CD4-positive, alpha-beta memory T cell (primary cell): ENCODE measurements around the gene MVB12A. TPM values are rescaled to one million over a fixed set of nuclear protein-coding genes. Genes with fewer than 3 reads are reported as not detected.

Source experiments
- CTCF ChIA-PET: fragments of 350-600 bp; sonication (Branson Sonifier 250); formaldehyde crosslinking; loops from one replicate; lab custom pipeline; 2021; ENCODE audit warnings: inconsistent platforms; ENCODE audit not compliant: partially characterized antibody; lab: Charles Lee
- POLR2A ChIA-PET: fragments of 350-600 bp; sonication (Branson Sonifier 250); formaldehyde crosslinking; loops from one replicate; lab custom pipeline; 2021; ENCODE audit not compliant: partially characterized antibody; lab: Charles Lee
- DNase-seq, 5 donors: peaks; one replicate each; pipeline versions ENCODE4 v3.0.0 to v3.0.0-alpha.2; 2020 to 2022; ENCODE audit warnings: mixed read lengths in 1 of 5
- H3K27ac ChIP-seq: one replicate; pipeline ENCODE4 v1.7.0; 2013; ENCODE audit warnings: low read depth, low read length
- H3K27me3 ChIP-seq: 2 replicates; pipeline ENCODE4 v1.7.0; 2013; ENCODE audit warnings: mild to moderate bottlenecking, low read length, moderate library complexity; ENCODE audit not compliant: insufficient read depth
- H3K36me3 ChIP-seq: 2 replicates; pipeline ENCODE4 v1.7.0; 2013; ENCODE audit warnings: mild to moderate bottlenecking, low read length, moderate library complexity; ENCODE audit not compliant: insufficient read depth
- H3K4me1 ChIP-seq: 2 replicates; pipeline ENCODE4 v1.7.0; 2013; ENCODE audit warnings: mild to moderate bottlenecking, low read length, moderate library complexity; ENCODE audit not compliant: insufficient read depth
- H3K4me3 ChIP-seq, 2 donors: one replicate each; pipeline ENCODE4 v1.7.0; 2013; ENCODE audit warnings: low read length in 2 of 2, mild to moderate bottlenecking in 1 of 2
- H3K9me3 ChIP-seq, 2 donors: one replicate each; pipeline ENCODE4 v1.7.0; 2013; ENCODE audit warnings: low read length in 2 of 2, control low read depth in 1 of 2; ENCODE audit not compliant: control insufficient read depth in 1 of 2
- H3K27ac Mint-ChIP-seq, 7 donors: one replicate each; pipeline ENCODE4 v1.8.0; 2020 to 2021; ENCODE audit warnings: mixed read lengths in 7 of 7, mild to moderate bottlenecking in 6 of 7, inconsistent platforms in 3 of 7, moderate library complexity in 3 of 7
- H3K27me3 Mint-ChIP-seq, 2 donors: one replicate each; pipeline ENCODE4 v1.8.0; 2020 to 2021; ENCODE audit warnings: mixed read lengths in 2 of 2
- H3K36me3 Mint-ChIP-seq, 2 donors: one replicate each; pipeline ENCODE4 v1.8.0; 2020 to 2021; ENCODE audit warnings: mixed read lengths in 2 of 2, inconsistent platforms in 1 of 2, mild to moderate bottlenecking in 1 of 2
- H3K4me1 Mint-ChIP-seq, 4 donors: one replicate each; pipeline ENCODE4 v1.8.0; 2020 to 2021; ENCODE audit warnings: mixed read lengths in 4 of 4, mild to moderate bottlenecking in 1 of 4
- H3K4me3 Mint-ChIP-seq, 8 donors: one replicate each; pipeline ENCODE4 v1.8.0; 2020 to 2021; ENCODE audit warnings: mixed read lengths in 8 of 8, mild to moderate bottlenecking in 7 of 8, moderate library complexity in 6 of 8, inconsistent platforms in 3 of 8
- H3K9me3 Mint-ChIP-seq, 8 donors: one replicate each; pipeline ENCODE4 v1.8.0; 2020 to 2021; ENCODE audit warnings: mixed read lengths in 8 of 8, mild to moderate bottlenecking in 5 of 8, inconsistent platforms in 3 of 8, moderate library complexity in 1 of 8
- intact Hi-C: fragments of 100-400 bp; cut with micrococcal nuclease; formaldehyde crosslinking; loops from one replicate; pipeline ENCODE4 v1.15.1; 2023
- polyA plus RNA-seq, 2 donors: library from polyadenylated mRNA; unstranded; fragments of 300-500 nt; fragmentation: Illumina TruSeq; gene quantifications; one replicate each; pipeline ENCODE4 v1.2.3, GENCODE V29; 2021
- total RNA-seq, 2 experiments: library from RNA; stranded (reverse); gene quantifications; one replicate each; pipeline ENCODE4 v1.2.3, GENCODE V29; 2021

MVB12A gene
- total and polyA plus RNA-seq, 4 experiments from 2014 or later, result 29.5 to 38.0 (median 34.0) TPM

DNA sequence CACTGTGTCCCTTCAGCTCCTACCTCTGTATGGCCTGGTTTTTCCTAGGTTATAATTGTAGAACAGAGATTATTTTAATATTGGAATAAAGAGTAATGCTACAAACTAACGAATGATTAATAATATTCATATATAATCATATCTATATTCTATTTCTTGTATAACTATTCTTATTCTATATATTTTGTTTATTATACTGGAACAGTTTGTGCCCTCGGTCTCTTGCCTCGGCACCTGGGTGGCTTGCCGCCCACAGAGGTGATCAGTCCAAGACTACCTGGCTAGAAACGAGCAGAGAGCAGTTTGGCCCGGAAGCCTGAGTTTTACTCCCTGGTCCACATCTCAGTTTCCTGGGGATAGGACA lies 46.6 kb downstream of the MVB12A start:
- Mint-ChIP-seq H3K27ac (peak overlapping the region in 3 of 7 donors; percentile 8 to 51 (median 50)), H3K4me1 (peaks cover 6 to 34% (median 20%) of the 10 kb centered on the region in 4 donors), H3K36me3 (peaks cover 0 to 3% of the 10 kb centered on the region in 2 donors), H3K27me3 (no peaks in the 10 kb centered on the region), H3K9me3 (no peaks in the 10 kb centered on the region), H3K4me3 (no peak overlapping the region)
- DNase-seq, result no peak
- ChIA-PET POLR2A (interaction anchor here (0.7 to 1.2 kb wide), 2 partner anchors 76 to 77 kb away, joined by 3 read pairs; no protein-coding TSS in a partner anchor), CTCF (interaction anchor here (0.8 to 5.3 kb wide), 10 partner anchors 18 to 393 kb away, joined by 3 to 50 read pairs (median 6); partner anchors contain the start of genes CCDC194, DDA1, RPL18A and TMEM221)
- Histone ChIP-seq H3K9me3 (no peaks in the 10 kb centered on the region), H3K4me1 (peaks cover 12% of the 10 kb centered on the region), H3K27me3 (no peaks in the 10 kb centered on the region), H3K4me3 (no peak overlapping the region), H3K36me3 (no peaks in the 10 kb centered on the region), H3K27ac (no peak overlapping the region)
- intact Hi-C loops, result loop anchor here (1.0 to 10.0 kb wide), 2 partner anchors 71 to 388 kb away; partner anchors contain the start of gene RPL18A

DNA sequence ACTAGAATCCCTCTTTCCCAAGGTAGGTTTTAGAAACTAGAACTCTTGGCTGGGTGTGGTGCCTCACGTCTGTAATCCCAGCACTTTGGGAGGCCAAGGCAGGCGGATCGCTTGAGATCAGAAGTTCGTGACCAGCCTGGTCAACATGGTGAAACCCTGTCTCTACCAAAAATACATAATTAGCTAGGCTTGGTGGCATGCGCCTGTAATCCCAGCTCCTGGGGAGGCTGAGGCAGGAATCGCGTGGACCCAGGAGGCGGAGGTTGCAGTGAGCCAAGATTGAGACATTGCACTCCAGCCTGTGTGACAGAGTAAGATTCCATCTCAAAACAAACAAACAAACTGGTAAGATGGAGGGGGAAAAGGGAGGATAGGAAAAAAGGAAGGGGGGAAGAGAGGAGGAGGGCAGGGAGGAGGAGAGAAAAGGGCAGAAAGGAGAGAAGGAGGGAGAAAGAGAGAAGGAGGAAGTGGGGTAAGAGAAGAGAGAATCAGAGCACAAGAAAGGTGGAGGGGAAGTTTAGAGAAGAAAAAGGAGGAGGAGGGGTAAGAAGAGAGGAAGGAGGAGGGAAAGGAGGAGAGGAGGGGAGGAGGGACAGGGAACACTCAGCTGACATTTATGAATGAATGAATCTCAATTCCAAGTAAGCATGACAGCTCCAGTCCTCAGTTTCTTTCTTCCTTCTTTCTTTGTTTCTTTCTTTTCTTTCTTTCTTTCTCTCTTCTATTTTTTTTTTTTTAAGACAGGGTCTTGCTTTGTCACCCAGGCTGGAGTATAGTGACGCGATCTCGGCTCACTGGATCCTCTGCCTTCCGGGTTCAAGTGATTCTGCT lies 47.8 kb downstream of the MVB12A start:
- Histone ChIP-seq H3K36me3 (no peaks in the 10 kb centered on the region), H3K27me3 (no peaks in the 10 kb centered on the region), H3K27ac (no peak overlapping the region), H3K4me1 (peaks cover 15% of the 10 kb centered on the region), H3K9me3 (no peaks in the 10 kb centered on the region), H3K4me3 (no peak overlapping the region)
- intact Hi-C loops, result loop anchor here (2.0 to 10.0 kb wide), 2 partner anchors 175 to 387 kb away; partner anchors contain the start of gene RPL18A
- no peaks in the 10 kb centered on the region for H3K9me3 Mint-ChIP-seq
- POLR2A ChIA-PET, result interaction anchor here (1.6 kb wide), 1 partner anchor 48 kb away, joined by 11 read pairs; the partner anchor contains the start of gene MVB12A
- H3K27me3 Mint-ChIP-seq, result no peaks in the 10 kb centered on the region
- peaks cover 0 to 3% of the 10 kb centered on the region in 2 donors for H3K36me3 Mint-ChIP-seq
- H3K4me1 Mint-ChIP-seq, result peaks cover 8 to 42% (median 22%) of the 10 kb centered on the region in 4 donors
- CTCF ChIA-PET, result interaction anchor here (0.9 to 5.3 kb wide), 8 partner anchors 13 to 89 kb away, joined by 3 to 50 read pairs (median 6); partner anchors contain the start of genes CCDC194 and TMEM221
- DNase-seq, result no peak
- H3K27ac Mint-ChIP-seq, result peak overlapping the region in 5 of 7 donors; percentile 19 to 71 (median 29)
- H3K4me3 Mint-ChIP-seq, result no peak overlapping the region

DNA sequence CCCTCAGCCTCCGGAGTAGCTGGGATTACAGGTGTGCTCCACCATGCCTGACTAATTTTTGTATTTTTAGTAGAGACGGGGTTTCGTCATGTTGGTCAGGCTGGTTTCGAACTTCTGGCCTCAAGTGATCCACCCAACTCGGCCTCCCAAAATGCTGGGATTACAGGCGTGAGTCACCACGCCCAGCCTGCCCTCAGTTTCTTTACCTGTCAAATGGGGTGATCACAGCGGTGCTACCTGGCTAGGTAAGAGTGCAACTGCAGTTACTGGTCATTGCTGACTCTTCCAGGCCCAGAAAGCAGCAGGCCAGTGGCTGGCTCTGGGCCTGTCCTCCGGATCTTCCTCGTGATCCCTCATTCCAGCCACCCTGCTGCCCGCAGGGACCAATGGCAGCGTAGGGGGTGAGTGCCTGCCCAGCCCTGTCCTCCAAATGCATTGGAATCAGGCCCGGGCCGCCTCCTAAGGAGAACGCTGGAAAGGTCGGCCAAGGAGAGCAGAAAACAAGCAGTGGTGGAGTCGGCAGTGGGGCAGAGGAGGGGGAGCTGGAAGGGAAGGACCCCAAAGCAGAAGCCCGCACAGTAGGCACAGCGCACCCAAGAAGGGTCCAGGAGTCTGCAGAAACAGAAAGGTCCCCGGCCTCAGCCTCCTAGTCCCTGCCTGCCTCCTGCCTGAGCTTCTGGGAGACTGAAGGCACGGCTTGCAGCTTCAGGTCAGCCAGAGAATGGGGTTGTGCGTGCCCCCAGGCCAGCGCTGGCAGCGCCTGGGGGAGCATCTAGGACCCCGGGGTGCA lies 48.6 kb downstream of the MVB12A start:
- H3K36me3 Mint-ChIP-seq, result peaks cover 0 to 3% of the 10 kb centered on the region in 2 donors
- no peaks in the 10 kb centered on the region for H3K9me3 Mint-ChIP-seq
- H3K9me3 ChIP-seq, result no peaks in the 10 kb centered on the region
- ChIA-PET POLR2A (interaction anchor here (1.0 to 1.6 kb wide), 2 partner anchors 49 to 133 kb away, joined by 3 to 11 read pairs; partner anchors contain the start of gene MVB12A), CTCF (interaction anchor here (0.9 to 5.3 kb wide), 8 partner anchors 14 to 208 kb away, joined by 3 to 50 read pairs (median 4); partner anchors contain the start of gene CCDC194)
- H3K27me3 ChIP-seq, result no peaks in the 10 kb centered on the region
- H3K4me3 ChIP-seq, result no peak overlapping the region
- H3K27ac Mint-ChIP-seq, result peak overlapping the region; percentile 25 to 97 (median 96)
- peaks cover 9 to 42% (median 22%) of the 10 kb centered on the region in 4 donors for H3K4me1 Mint-ChIP-seq
- DNase-seq, result no peak
- intact Hi-C loops, result loop anchor here (1.0 to 10.0 kb wide), 4 partner anchors 77 to 386 kb away; partner anchors contain the start of genes COLGALT1 and RPL18A
- H3K27me3 Mint-ChIP-seq, result no peaks in the 10 kb centered on the region
- no peaks in the 10 kb centered on the region for H3K36me3 ChIP-seq
- H3K4me1 ChIP-seq, result peaks cover 15% of the 10 kb centered on the region
- H3K27ac ChIP-seq, result no peak overlapping the region
- peak overlapping the region; percentile 95 to 100 (median 96) for H3K4me3 Mint-ChIP-seq

DNA sequence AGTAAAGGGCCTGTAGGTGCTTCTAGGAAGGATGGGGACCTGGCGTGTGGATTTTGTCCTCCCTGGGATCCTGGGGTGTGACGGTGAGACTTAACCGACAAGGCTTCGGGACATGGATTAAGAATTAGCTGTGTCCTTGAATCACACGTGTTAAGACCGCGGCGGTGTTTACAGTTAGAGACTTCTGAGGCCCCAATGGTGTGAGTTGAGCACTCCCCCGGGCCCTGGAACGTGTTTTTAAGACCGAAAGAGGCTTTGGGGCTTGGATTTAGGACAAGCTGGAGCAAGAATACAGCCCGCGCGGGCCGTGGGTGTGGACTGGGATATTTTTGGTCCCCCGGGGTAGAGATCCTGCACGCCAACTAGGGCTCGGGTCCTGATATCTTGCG lies 49.2 kb downstream of the MVB12A start:
- no peaks in the 10 kb centered on the region for H3K9me3 Mint-ChIP-seq
- no peaks in the 10 kb centered on the region for H3K27me3 Mint-ChIP-seq
- DNase-seq, result no peak
- peak overlapping the region; percentile 82 to 99 (median 96) for H3K27ac Mint-ChIP-seq
- Histone ChIP-seq H3K4me1 (peaks cover 15% of the 10 kb centered on the region), H3K9me3 (no peaks in the 10 kb centered on the region), H3K27ac (peak overlapping the region; percentile 65), H3K27me3 (no peaks in the 10 kb centered on the region), H3K36me3 (no peaks in the 10 kb centered on the region), H3K4me3 (peak overlapping the region; percentile 1 to 93)
- ChIA-PET CTCF (interaction anchor here (0.7 to 5.3 kb wide), 6 partner anchors 20 to 209 kb away, joined by 3 to 50 read pairs (median 3); partner anchors contain the start of genes CCDC194 and TMEM221), POLR2A (interaction anchor here (1.0 to 1.6 kb wide), 2 partner anchors 49 to 134 kb away, joined by 3 to 11 read pairs; partner anchors contain the start of gene MVB12A)
- intact Hi-C loops, result loop anchor here (1.0 to 10.0 kb wide), 4 partner anchors 78 to 386 kb away; partner anchors contain the start of genes COLGALT1 and RPL18A
- H3K36me3 Mint-ChIP-seq, result peaks cover 0 to 3% of the 10 kb centered on the region in 2 donors
- peaks cover 9 to 42% (median 22%) of the 10 kb centered on the region in 4 donors for H3K4me1 Mint-ChIP-seq
- H3K4me3 Mint-ChIP-seq, result peak overlapping the region; percentile 95 to 100 (median 96)

DNA sequence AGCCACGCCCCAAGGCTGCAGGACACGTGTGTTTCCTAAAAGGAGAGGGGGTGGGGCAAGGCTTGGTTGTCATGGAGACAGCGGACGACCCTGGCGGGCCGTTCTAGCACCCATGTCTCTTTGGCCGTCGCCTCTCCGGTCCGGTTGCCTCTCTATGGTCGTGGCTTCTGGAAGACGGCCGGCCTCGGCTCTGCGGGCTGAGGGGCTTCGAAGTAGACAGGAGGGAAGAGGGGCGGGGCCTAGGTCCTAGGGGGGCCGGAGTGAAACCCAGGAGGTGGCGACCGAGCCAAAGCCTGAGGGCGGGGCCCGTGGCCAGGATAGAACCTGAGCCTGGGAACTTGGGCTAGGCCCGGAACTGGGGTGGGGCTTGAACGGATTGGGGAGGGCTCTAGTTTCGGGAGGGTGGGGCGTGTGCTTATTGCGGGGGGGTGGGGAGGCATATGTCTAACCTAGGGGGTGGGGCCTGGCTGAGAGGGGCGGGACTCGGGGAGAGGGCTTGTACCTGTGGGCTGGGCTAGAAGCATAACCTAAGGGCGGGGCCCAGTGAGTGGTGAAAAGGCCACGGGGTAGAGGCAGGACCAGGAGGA lies 49.7 kb downstream of the MVB12A start:
- intact Hi-C loops, result loop anchor here (1.0 to 10.0 kb wide), 7 partner anchors 19 to 385 kb away; partner anchors contain the start of genes COLGALT1, GTPBP3, PGLS and RPL18A
- no peaks in the 10 kb centered on the region for H3K27me3 ChIP-seq
- H3K27ac ChIP-seq, result peak overlapping the region; percentile 65
- DNase-seq, result peak in 4 of 5 donors; percentile 90 to 99 (median 92)
- Mint-ChIP-seq H3K4me1 (peaks cover 9 to 42% (median 22%) of the 10 kb centered on the region in 4 donors), H3K27ac (peak overlapping the region; percentile 82 to 99 (median 96)), H3K36me3 (peaks cover 0 to 3% of the 10 kb centered on the region in 2 donors), H3K27me3 (no peaks in the 10 kb centered on the region), H3K9me3 (no peaks in the 10 kb centered on the region), H3K4me3 (peak overlapping the region; percentile 95 to 100 (median 96))
- peaks cover 15% of the 10 kb centered on the region for H3K4me1 ChIP-seq
- POLR2A ChIA-PET, result interaction anchor here (1.0 to 1.6 kb wide), 4 partner anchors 20 to 134 kb away, joined by 3 to 11 read pairs (median 3); partner anchors contain the start of gene MVB12A
- H3K9me3 ChIP-seq, result no peaks in the 10 kb centered on the region
- H3K4me3 ChIP-seq, result peak overlapping the region; percentile 91 to 93
- no peaks in the 10 kb centered on the region for H3K36me3 ChIP-seq
- CTCF ChIA-PET, result interaction anchor here (0.7 to 5.3 kb wide), 6 partner anchors 21 to 209 kb away, joined by 3 to 50 read pairs (median 3); partner anchors contain the start of genes CCDC194 and TMEM221
